Aorta (tissue), 5 donors: ENCODE measurements around the gene GCK. TPM values are rescaled to one million over a fixed set of nuclear protein-coding genes. Genes with fewer than 3 reads are reported as not detected.

Experiments
- ATAC-seq: fragments of 200-7000 bp; cut with Tn5 transposase; one replicate; pipeline ENCODE4 v1.9.1; 2022; ENCODE audit warnings: moderate library complexity; ENCODE audit not compliant: low FRiP score
- DNase-seq, 2 donors: peaks; one replicate each; pipeline ENCODE4 v3.0.0-alpha.2; 2020
- H3K27ac ChIP-seq, 2 donors: one replicate each; pipeline ENCODE4 v1.5.1; 2013; ENCODE audit warnings: low read length in 2 of 2, mild to moderate bottlenecking in 2 of 2, moderate library complexity in 2 of 2, control low read depth in 1 of 2, inconsistent platforms in 1 of 2, low read depth in 1 of 2
- H3K27me3 ChIP-seq, 2 donors: one replicate each; pipeline ENCODE4 v1.6.1; 2013; ENCODE audit warnings: control low read depth in 1 of 2, low read length in 1 of 2, mild to moderate bottlenecking in 1 of 2, moderate library complexity in 1 of 2; ENCODE audit not compliant: insufficient read depth in 2 of 2, control insufficient read depth in 1 of 2
- H3K36me3 ChIP-seq, 2 donors: one replicate each; pipeline ENCODE4 v1.6.1; 2013; ENCODE audit warnings: control low read depth in 1 of 2, low read length in 1 of 2, mild to moderate bottlenecking in 1 of 2; ENCODE audit not compliant: insufficient read depth in 2 of 2, control insufficient read depth in 1 of 2
- H3K4me1 ChIP-seq, 2 donors: one replicate each; pipeline ENCODE4 v1.6.1; 2013; ENCODE audit warnings: low read length in 2 of 2, control low read depth in 1 of 2, mild to moderate bottlenecking in 1 of 2, moderate library complexity in 1 of 2; ENCODE audit not compliant: insufficient read depth in 2 of 2, control insufficient read depth in 1 of 2
- H3K4me3 ChIP-seq, 2 donors: one replicate each; pipeline ENCODE4 v1.5.1; 2013; ENCODE audit warnings: low read length in 2 of 2, control low read depth in 1 of 2, mild to moderate bottlenecking in 1 of 2
- H3K9me3 ChIP-seq: one replicate; pipeline ENCODE4 v1.6.1; 2013; ENCODE audit warnings: mild to moderate bottlenecking, low read length; ENCODE audit not compliant: control insufficient read depth
- WGBS, 2 donors: extraction: QIAGEN DNeasy Blood & Tissue Kit; methylation state at CpG; one replicate each; pipeline ENCODE4 v1.1.7; 2013; 5-methylcytosine and 5-hydroxymethylcytosine counted together
- intact Hi-C, 2 donors: fragments of 100-400 bp; cut with DNase I; formaldehyde crosslinking; loops; one replicate each; pipeline versions ENCODE4 v1.14.2 to v1.15.0; 2022
- polyA plus RNA-seq, 2 donors: library from polyadenylated mRNA; stranded (reverse); fragments of 200-250 nt; gene quantifications; one replicate each; pipeline ENCODE4 v1.2.3, GENCODE V29; 2013
- total RNA-seq, 2 donors: library from RNA; stranded (reverse); fragmentation: NEBNext Ultra II Directional; extraction: Animal tissue kit (Norgen Biotek cat#: 25700); gene quantifications; one replicate each; pipeline ENCODE4 v1.2.1, GENCODE V29; 2021
- donor health status: healthy with polysubstance abuse.
- donor health status: Bipolar disorder and iron deficiency.
- donor health status: DM: no; HTN: no; CAD: no.
- donor health status: DM: no; HTN: no; CAD: no.
- donor health status: DM: yes; HTN: yes; CAD: no.

GCK gene
- total and polyA plus RNA-seq, 4 donors, result 1.2 to 6.6 (median 2.0) TPM

DNA sequence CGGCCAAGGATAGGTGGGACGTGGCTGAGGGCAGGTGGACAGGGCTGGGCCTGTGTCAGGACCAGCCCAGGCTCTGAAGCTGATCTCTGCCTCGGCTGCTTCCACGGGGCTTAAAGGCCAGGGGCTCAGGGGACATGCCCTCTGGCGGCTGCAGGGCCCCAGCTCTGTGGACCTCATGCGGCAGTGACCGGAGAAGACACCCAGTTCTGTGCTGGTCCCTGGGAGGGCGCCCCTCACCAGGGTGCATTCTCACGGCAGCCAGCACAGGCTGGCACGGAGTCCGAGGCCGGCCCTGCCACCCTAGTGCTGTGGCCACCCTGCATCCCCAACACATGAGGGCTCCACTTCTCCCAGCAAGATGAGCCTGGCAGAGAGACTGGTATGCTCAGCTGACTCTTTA is 41.8 kb upstream of the GCK start:
- no peak for ATAC-seq

DNA sequence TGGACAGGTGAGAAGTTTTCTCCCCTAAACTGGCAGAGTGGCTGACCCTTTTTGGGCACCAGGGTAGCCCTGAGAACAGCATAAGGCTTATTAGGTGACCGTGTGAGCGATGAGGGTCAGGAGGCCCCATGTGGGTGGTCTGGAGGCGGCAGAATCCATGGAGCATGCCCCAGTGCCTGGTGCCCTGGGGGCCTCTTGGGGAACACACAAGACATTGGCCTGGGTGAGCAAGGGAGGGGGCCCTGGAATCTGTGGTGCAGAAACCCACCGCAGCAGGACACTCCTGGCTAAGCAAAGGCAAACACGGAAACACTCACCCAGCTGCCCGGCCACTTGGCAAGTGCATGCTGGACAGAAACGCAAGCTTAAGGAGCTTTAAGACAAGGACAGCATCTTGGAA is 41.0 kb upstream of the GCK start:
- ATAC-seq (no peak), DNase-seq (no peak)
- no peaks in the 10 kb centered on the region for H3K9me3 ChIP-seq
- intact Hi-C loops, result no loop called here
- H3K4me1 ChIP-seq, result no peaks in the 10 kb centered on the region
- no peaks in the 10 kb centered on the region for H3K27me3 ChIP-seq
- H3K4me3 ChIP-seq, result no peak overlapping the region
- H3K27ac ChIP-seq, result no peak overlapping the region
- 86 to 91% methylated on average over 7 of the region's 7 CpGs for WGBS, 2 donors
- H3K36me3 ChIP-seq, result no peaks in the 10 kb centered on the region

More for the DNA sequence above, 41.8 kb upstream of the GCK start:
- Histone ChIP-seq H3K27me3 (no peaks in the 10 kb centered on the region), H3K4me3 (no peak overlapping the region), H3K9me3 (no peaks in the 10 kb centered on the region), H3K4me1 (no peaks in the 10 kb centered on the region), H3K36me3 (no peaks in the 10 kb centered on the region), H3K27ac (no peak overlapping the region)
- no peak for DNase-seq
- WGBS, 2 donors, result 90% methylated on average over 12 of the region's 12 CpGs
- intact Hi-C loops, result no loop called here

- no peak for ATAC-seq
- H3K4me3 ChIP-seq, result no peak overlapping the region
- H3K27me3 ChIP-seq, result no peaks in the 10 kb centered on the region
- no peak overlapping the region for H3K27ac ChIP-seq
- H3K36me3 ChIP-seq, result no peaks in the 10 kb centered on the region
- 80% methylated on average over 10 to 11 of the region's 11 CpGs for WGBS, 2 donors
- intact Hi-C loops, result no loop called here
- no peak for DNase-seq
- H3K4me1 ChIP-seq, result no peaks in the 10 kb centered on the region
- H3K9me3 ChIP-seq, result no peaks in the 10 kb centered on the region
Observed at GRCh38 chr7:44229546-44230105, 40.4 kb upstream of the GCK start.

DNA sequence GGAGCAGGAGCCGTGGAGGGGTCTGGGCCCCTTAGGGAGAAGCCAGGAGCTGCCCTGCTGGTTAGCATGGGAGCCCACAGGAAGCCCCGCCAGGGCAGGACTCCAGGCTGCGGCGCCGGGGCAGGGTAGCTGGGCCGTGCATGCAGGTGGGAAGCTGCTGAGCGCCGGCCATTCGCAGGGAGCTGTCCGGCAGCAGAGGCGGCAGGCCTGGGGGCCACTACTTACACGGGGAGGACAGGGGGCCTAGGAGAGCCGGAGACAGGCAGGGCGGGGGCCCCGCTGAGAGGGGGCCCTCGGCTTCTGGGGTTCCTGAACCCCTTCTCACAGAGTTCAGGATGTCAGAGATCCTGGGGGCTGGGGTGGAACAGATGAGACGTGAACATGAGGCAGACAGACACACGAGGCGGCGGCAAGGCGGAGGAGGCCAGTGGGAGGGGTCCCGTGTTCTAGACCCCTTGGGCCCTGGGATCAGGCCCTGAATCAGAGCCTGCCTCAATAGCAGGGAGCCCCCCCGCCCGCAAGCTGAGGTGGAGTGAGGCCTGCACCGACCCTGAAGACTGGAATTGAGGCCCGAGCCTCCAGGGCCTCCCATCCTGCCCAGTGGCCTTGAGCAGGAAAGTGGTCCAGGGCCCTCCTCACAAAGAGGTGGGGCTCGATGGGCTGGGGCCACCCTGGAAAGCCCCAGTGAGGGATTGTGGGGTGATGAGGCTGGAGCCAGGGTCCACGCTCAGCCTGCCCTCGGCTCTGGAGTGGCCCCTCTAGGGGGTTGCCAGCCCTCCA is 39.5 kb upstream of the GCK start:
- Histone ChIP-seq H3K27me3 (no peaks in the 10 kb centered on the region), H3K27ac (no peak overlapping the region), H3K4me3 (no peak overlapping the region), H3K36me3 (no peaks in the 10 kb centered on the region), H3K4me1 (no peaks in the 10 kb centered on the region), H3K9me3 (no peaks in the 10 kb centered on the region)
- intact Hi-C loops, result no loop called here
- no peak for ATAC-seq
- 90% methylated on average over 29 of the region's 29 CpGs for WGBS, 2 donors
- no peak for DNase-seq

DNA sequence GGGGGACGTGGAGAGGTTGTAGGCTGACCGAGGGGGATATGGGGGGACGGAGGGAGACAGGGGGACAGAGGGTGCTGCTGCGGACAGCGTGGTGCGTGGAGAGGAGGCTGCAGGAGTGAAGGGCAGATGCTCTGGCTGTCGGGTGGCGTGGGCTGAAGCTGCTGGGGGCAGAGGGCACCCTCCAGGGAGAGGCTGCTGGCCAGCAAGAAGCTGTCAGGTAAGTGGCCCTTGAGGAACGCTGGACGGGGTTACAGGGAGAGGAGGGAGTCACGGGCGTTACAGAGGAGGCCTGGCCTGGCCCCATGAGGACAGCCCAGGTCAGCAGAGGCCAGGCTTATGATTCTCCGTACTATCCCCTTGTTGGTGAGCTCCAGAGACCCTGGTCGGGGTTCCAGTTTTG is 38.7 kb upstream of the GCK start:
- Histone ChIP-seq H3K4me3 (no peak overlapping the region), H3K27ac (no peak overlapping the region), H3K4me1 (no peaks in the 10 kb centered on the region), H3K36me3 (no peaks in the 10 kb centered on the region), H3K27me3 (no peaks in the 10 kb centered on the region), H3K9me3 (no peaks in the 10 kb centered on the region)
- ATAC-seq (no peak), DNase-seq (no peak)
- intact Hi-C loops, result no loop called here
- WGBS, 2 donors, result 83 to 85% methylated on average over 14 of the region's 14 CpGs

GRCh38 chr7:44226396-44226753 is 37.1 kb upstream of the GCK start:
- no peak overlapping the region for H3K27ac ChIP-seq
- no peak for ATAC-seq
- no peak overlapping the region for H3K4me3 ChIP-seq
- no peaks in the 10 kb centered on the region for H3K9me3 ChIP-seq
- intact Hi-C loops, result no loop called here
- no peaks in the 10 kb centered on the region for H3K27me3 ChIP-seq
- no peaks in the 10 kb centered on the region for H3K4me1 ChIP-seq
- H3K36me3 ChIP-seq, result no peaks in the 10 kb centered on the region
- DNase-seq, result no peak
- WGBS, 2 donors, result 65 to 74% methylated on average over 17 of the region's 17 CpGs

- Histone ChIP-seq H3K9me3 (no peaks in the 10 kb centered on the region), H3K36me3 (no peaks in the 10 kb centered on the region), H3K4me1 (no peaks in the 10 kb centered on the region), H3K27me3 (no peaks in the 10 kb centered on the region), H3K27ac (no peak overlapping the region), H3K4me3 (no peak overlapping the region)
- 75 to 84% methylated on average over 26 of the region's 26 CpGs for WGBS, 2 donors
- no peak for ATAC-seq
- no peak for DNase-seq
- intact Hi-C loops, result no loop called here
Observed at GRCh38 chr7:44225566-44226395, 36.5 kb upstream of the GCK start.

GRCh38 chr7:44224974-44225565 is 35.8 kb upstream of the GCK start:
- intact Hi-C loops, result no loop called here
- DNase-seq (peak; percentile 26 to 65), ATAC-seq (no peak)
- H3K27me3 ChIP-seq, result no peaks in the 10 kb centered on the region
- H3K36me3 ChIP-seq, result no peaks in the 10 kb centered on the region
- H3K9me3 ChIP-seq, result no peaks in the 10 kb centered on the region
- no peak overlapping the region for H3K27ac ChIP-seq
- no peaks in the 10 kb centered on the region for H3K4me1 ChIP-seq
- no peak overlapping the region for H3K4me3 ChIP-seq
- WGBS, 2 donors, result 75 to 76% methylated on average over 10 of the region's 10 CpGs
